GM03348 (cell line): Measurements from ENCODE around the gene ZSCAN2.
A peak's percentile ranks its signal among the peaks of the same experiment; 100 is the strongest.
"Not testable (repeated sequence)": the region's sequence is repeated elsewhere in the genome, so short reads cannot be mapped to it uniquely, and the experiment has no call there.

Experiments
- DNase-seq: peaks from one replicate; pipeline ENCODE4 v3.0.0; 2012; ENCODE audit warnings: low spot score

Gene ZSCAN2

DNA sequence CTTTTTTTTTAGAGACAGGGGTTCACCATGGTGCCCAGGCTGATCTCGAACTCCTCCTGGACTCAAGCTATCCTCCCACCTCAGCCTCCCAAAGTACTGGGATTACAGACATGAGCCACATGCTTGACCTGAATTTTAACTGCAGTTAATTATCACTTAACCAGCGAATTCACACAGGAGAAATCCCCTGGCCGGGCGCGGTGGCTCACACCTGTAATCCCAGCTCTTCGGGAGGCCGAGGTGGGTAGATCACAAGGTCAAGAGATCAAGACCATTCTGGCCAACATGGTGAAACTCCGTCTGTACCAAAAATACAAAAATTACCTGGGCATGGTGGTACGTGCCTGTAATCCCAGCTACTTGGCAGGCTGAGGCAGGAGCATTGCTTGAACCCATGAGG is 41.1 kb downstream of the ZSCAN2 start:
- DNase-seq, result not testable (repeated sequence)

DNA sequence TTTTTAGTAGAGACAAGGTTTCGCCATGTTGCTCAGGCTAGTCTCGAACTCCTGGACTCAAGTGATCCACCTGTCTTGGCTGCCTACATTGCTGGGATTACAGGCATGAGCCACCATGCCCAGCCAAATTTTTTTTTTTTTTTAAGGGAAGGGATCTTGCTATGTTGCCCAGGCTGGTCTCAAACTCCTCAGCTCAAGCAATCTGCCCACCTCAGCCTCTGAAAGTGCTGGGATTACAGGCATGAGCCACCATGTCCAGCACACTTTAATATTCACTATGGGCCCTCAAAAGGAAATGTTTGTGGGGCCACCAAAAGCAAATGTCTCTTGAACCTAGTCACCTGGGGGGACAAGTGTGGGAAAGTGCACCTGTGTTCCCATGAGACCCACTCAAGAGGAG is 41.8 kb downstream of the ZSCAN2 start:
- DNase-seq, result not testable (repeated sequence)

DNA sequence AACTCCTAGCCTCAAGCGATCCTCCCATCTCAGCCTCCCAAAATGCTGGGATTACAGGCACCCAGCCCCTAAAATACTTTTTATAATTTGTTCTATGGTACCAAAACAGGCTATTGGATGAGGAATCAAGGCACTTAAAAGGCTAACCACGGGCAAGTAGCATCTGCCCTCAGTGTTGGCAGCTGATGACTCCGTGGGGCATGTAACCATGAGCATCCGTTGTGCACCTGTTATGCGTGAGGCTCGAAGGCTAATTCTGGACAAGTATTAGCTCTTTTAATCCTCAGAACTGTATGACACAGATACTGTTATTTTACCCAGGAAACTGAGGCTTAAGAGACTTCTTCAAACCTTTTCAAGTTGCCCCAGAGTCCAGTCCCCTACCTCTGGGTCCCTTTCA is 43.0 kb downstream of the ZSCAN2 start:
- no peak for DNase-seq

DNA sequence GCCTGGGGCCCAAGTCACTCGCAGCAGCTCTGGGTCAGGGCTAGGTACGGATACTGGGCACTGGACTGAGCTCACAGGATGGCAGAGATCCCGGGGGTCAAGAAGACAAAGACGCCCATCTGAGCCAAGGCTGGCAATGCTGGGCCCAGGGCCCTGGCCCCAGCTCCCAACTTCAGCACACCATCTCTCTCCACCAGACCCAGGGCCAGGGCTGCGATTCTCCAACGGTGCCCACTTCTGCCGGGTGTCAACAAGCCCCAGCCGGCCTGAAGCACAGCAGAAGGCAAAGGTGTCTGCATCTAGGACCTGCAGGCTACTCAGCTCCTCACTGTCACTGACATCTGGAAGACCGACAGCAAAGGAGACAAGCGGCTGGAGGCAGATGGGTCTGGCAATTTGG is 44.7 kb downstream of the ZSCAN2 start:
- DNase-seq, result no peak

DNA sequence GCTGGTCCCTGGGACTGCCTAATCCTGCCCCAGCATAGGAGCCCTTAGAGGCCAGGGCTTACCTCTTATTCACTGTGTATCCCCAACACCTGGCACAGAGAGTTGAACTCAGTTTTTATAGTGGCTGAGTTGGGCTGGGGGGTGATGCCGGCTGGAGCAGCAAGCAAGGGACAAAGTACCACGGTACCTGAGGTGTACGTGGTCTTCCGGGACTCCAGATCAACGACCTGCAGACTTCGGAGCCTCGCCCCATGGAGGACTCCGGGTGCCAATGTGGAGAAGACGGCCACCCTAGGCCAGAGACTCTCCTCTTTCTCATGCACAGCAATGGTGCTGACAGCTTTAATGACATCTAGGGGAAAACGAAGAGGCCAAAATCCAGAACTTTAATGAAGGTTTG is 45.2 kb downstream of the ZSCAN2 start:
- no peak for DNase-seq

DNA sequence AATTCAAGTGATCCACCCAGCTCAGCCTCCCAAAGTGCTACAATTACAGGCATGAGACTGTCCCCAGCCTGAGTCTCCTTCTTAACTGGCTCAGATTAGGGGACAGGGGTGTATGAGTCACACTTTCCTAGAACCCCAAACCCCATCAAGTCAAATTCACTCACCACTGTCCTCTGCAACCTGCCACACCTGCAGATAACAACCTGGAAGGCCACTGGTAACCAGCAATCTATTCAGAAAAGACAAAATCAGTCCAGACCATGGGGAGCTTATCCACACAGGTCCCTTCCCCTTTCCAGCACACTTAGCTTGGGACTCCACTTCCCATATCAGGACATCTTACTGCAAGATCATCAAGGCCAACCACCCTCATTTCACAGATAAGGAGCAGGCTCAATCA is 46.9 kb downstream of the ZSCAN2 start:
- no peak for DNase-seq

- peak; percentile 37 for DNase-seq
Observed at GRCh38 chr15:84648539-84648938, 47.7 kb downstream of the ZSCAN2 start.

- no peak for DNase-seq
Observed at GRCh38 chr15:84649706-84650105, 48.9 kb downstream of the ZSCAN2 start.

DNA sequence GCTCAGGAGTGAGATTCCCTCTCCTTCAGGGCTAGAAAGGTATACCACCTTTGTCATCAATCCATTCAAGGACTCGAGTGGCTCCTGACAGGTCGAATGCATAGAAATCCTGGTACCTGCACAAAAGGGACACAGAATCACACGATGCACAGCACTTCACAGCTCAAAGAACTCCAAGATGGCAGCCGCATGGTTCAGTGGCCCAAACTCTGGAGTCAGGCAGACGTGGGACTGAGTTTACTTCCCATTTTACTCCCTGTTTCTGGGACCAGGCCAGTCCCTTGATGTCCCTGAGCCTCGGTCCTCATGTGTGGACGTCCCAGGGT is 52.7 kb downstream of the ZSCAN2 start:
- no peak for DNase-seq

GRCh38 chr15:84653910-84654688 is 53.3 kb downstream of the ZSCAN2 start, which contains the start of gene WDR73:
TSS of gene WDR73 (minus strand) at chr15:84654283. CDS start at chr15:84654274, 9 bp downstream.
- DNase-seq, result peak; percentile 96

DNA sequence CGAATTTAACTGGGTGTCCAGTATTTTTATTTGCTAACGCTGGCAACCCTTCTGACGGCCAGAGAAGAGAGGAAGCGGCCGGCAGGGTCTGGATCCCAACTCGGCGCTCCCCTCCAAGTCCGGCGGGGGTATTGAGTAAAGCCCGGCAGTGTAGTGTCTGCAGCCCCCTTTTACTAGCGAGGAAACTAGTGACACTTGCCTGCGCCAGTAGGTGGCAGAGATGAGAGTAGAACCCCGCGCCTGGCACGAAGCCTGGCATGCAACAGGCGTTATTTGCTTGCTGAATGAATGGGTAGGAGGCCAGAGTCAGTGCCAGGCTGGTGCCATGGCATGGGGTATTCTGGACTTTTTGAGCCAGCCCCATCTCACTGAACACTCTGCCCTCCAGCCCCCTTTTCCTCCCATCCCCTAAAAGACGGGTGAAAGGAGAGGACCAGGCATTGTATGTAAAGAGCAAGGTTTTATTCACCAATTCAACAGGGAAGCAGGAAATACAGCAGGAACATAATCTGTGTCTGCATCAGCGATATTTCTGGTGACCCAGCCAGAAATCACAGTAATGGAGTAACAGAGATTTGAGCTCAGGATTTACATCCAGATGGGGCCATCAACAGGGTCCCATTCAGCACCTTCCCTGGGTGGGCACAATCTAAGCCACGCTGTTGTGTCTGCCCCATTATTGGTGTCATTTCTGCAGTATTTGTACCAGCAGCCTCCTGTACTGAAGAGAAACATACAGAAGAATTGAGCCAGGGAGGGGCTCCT is 54.1 kb downstream of the ZSCAN2 start:
- peak; percentile 82 for DNase-seq

DNA sequence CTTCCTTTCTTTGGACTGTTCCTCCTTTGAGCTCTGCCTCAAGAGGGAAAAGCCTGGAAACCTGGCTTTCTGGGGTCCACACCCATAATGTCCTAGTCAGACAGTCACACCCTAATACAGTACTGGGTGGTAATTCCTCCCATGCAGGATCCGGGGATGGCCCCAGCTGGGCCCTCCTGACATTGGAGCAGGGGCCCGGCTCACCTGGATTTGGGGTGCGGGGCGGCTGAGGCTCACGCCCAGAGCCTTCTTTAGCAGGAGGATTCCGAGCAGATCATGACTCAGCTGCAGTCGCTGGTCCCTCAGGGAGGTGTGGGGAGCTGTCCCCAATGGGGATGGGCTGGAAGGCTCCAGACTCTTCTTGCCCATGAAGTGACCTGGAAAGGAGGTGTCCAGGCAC is 56.2 kb downstream of the ZSCAN2 start:
- no peak for DNase-seq

DNA sequence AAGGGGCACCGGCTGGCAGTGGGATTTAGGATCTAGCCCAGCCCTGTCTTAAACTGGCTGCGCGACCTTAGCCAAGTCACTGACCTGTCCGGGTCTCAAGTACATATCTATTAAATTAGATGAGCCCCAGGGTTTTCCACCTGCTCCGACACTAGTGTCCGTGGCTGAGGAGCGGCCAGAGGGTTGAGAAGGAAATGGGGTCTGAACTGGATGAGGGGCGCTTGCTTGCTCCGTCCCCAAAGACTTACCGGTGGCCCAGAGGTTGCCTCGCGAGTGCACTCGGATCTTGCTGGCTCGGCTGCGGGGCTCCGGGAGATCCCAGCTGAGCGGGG is 56.9 kb downstream of the ZSCAN2 start:
- DNase-seq, result no peak

DNA sequence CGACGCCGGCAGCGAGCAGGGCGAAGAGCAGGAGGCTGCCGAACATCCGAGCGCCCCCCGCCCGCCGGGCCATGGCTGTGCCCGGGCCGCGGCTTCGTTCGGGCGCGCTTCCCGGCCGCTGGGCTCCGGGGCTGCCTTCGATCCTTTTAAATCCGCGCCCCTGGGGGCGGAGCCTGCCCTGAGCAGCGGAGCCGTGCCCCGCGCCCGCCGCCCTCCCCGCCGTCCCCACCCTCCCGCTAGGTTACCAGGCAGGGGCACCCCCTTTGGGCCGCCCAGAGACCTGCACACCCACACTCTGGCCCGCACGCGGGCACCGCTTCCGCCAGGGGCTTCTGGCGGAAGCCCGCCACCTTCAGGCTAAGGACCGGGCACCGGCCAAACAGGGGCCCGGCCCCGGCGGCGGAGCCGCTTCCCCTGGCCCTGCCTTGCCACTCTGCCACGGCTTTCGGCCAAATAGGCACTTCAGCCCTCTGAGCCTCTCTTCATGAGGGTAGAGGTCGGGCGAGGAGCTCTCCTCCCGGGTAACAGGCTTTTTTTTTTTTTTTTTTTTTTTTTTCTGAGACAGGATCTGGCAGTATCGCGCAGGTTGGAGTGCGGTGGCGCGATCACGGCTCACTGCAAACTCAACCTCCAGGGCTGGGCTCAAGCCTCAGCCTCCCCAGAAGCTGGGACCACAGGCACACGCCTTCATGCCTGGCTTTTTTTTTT is 57.4 kb downstream of the ZSCAN2 start, which contains the start of gene NMB:
NMB (minus strand) TSS at position 120 of the 708 bp plus-strand sequence; CDS start at position 73, 47 bp downstream.
- peak; percentile 91 for DNase-seq

GRCh38 chr15:84658788-84659411 is 58.1 kb downstream of the ZSCAN2 start:
- no peak for DNase-seq

DNA sequence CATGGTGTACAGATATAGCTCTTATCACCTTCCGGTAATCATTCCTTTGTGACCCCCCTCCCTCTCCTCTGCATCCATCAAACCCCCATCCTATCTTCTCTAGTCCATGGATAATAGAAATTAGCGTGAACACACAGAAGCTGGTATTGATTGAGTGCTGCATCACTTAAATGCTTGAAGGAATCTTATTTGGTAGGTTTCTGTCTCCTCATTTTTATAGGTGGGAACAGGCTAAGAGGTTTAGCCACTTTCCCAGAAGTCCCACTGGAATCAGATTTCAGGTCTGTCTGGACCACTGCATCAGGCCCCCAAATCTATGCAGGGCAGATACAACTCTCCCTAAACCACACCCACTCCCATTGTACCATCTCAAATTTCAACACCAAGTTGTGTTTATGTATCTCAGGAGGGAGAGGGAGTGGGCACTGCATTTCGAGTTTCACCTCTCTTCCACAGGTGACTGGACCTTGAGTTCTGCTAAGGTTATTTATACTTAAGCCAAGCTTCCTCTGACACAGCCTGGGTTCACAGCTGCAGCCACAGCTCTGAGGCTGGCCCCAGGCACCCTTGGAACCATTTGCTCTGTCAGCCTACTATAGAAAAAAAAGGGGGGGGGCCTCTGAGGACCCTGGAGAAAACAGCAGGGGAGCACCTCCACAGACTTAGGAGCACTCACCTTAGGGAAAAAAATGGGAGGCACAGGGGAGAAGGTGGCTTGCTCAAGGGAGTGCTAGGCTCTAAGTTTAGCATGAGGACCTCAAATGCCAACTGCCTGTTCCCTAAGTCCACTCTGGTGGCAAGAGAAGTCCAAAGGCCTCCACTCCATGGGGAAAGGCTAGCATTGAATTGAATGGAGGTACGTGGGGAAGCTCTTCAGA is 59.3 kb downstream of the ZSCAN2 start:
- DNase-seq, result no peak

- no peak for DNase-seq
Observed at GRCh38 chr15:84661001-84661400, 60.2 kb downstream of the ZSCAN2 start.

DNA sequence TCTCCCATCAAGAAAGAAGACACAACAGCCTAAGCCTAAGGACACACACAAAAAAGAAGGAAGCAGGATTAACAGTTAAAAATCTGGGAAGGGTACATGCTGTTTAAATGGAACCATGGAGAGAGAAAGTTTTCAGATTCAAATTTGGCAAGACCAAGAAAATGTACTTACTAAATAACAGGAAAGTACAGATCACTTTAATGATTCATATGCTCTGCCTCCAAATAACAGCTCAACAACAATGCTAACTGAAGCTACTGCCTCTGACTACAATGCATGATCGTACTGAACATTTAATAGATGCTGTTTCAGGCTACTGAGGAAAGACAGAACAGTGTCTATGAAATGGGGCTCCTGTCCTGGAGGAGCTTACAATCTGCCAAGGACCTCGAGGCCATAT is 65.6 kb downstream of the ZSCAN2 start:
- DNase-seq, result no peak

DNA sequence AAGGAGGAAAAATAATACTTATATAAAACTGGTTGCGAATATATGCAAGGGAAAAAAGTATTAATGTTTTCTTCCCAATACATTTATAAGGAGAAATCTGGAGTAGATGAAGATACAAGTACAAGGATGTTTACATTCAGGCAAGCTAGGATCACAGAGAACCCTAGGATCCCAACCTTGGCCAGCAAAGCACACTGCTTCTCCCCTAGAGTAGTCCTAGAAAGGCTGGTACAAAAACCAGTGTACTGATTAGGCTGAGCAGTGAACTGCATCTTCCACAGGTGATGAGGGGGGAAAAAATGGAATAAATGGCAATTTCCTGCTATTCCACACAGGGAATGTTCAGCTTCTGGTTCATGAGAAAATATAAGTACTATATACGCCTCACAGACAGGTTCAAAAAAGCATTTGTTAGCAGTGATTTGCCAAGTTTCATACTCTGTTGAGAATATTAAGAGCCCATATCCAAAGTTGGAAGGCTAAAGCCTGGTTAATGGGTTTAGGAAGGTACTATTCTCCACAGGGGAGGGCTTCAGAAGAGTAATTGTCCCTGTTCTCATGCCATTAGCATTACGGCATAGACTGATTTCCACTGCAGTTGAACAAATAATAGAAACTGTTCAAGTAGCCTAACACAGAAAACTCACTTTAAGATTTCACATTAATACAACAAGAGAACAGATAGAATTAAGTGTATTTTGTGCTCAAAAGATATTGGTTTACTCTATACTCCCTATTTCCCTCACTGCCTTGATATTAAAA is 67.6 kb downstream of the ZSCAN2 start:
- no peak for DNase-seq

DNA sequence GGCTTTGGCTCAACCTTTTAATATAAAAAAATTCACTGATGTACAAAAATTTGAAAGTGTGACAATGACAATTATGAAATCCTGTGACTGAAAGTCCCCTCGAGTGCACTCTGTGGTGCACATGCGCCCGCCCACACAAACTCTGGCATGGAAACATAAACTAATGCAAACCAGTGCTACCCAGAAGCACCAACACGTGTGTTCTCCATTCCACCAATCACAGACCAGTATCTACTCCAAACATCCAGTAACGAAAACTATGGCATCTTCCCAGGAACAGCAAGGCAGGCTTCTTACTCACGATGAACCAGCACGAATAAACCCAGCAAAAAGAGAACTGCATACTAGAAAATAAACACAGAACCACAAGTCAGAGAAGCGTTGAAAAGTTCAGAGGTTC is 68.9 kb downstream of the ZSCAN2 start:
- peak; percentile 80 for DNase-seq

GRCh38 chr15:84671211-84671610 is 70.4 kb downstream of the ZSCAN2 start:
- peak; percentile 85 for DNase-seq
